GM19438 (cell line): ENCODE measurements around the gene UMAD1.
"Not testable (repeated sequence)": the region's sequence is repeated elsewhere in the genome, so short reads cannot be mapped to it uniquely, and the experiment has no call there.

Experiments used
- ATAC-seq: cut with Tn5 transposase; IDR thresholded peaks from one replicate; pipeline ENCODE4 v1.9.1; 2021; ENCODE audit warnings: low read depth; ENCODE audit not compliant: unreplicated experiment

Gene UMAD1

GRCh38 chr7:7651479-7651878 is 10.9 kb downstream of the UMAD1 start:
- no peak for ATAC-seq

- no peak for ATAC-seq
These were observed 12.4 kb downstream of the UMAD1 start for GRCh38 chr7:7652798-7653540.

GRCh38 chr7:7653593-7654187 is 13.1 kb downstream of the UMAD1 start:
- ATAC-seq, result no peak

DNA sequence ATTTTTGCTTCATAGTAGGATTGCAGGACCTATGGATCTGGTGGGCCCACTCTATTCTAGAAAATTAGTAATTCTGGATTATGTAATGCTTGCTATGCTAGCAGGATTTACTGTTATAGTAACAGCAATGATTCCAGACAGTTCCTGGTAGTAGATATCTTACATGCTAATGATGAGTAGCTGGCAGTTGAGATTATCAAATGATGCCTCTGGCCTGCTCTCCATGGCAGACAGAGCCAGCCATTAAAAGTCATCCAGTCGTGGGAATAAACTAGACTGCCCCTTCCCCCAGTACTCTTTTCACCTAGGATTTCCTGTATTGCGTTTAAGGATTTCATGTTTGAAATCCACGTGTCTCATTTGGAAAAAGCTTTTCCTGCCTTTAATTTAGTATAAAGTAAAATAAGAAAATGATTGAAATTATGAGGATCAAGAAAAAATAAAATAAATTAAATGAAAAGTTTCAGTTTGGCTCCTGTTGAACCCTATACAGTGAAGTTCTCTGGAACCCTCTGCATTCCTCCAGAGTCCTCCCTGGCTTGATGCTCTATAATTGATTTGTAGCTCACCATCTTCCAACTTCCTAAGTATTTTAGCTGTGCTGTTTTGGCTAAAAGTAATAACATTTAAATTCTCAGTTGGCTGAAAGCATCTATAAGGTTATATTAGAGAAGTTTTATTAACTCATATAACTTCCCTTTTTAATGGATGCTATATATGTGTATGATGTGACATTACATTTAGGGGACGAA is 14.6 kb downstream of the UMAD1 start:
- ATAC-seq, result no peak

DNA sequence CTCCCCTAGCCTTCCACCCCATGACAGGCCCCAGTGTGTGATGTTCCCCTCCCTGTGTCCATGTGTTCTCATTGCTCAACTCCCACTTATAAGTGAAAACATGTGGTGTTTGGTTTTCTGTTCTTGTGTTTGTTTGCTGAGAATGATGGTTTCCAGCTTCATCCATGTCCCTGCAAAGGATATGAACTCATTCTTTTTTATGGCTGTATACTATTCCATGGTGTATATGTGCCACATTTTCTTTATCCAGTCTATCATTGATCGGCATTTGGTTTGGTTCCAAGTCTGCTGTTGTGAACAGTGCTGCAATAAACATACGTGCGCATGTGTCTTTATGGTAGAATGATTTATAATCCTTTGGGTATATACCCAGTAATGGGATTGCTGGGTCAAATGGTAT is 15.9 kb downstream of the UMAD1 start:
- not testable (repeated sequence) for ATAC-seq

DNA sequence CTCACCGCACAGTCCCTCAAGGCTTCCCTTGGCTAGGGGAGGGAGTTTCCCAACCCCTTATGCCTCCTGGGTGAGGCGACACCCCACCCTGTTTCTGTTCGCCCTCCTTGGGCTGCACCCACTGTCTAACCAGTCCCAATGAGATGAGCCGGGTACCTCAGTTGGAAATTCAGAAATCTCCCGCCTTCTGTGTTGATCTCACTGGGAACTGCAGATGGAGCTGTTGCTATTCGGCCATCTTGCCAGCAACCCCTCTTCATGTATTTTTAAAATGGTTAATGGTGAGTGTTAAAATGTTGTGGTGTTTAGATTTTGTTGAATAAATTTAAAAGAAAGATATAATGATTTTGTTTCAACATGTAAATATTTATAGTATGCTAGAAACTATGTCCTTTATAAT is 22.0 kb downstream of the UMAD1 start:
- ATAC-seq, result no peak

GRCh38 chr7:7664291-7664690 is 23.7 kb downstream of the UMAD1 start:
- no peak for ATAC-seq

- no peak for ATAC-seq
These were observed 24.5 kb downstream of the UMAD1 start for GRCh38 chr7:7665031-7665430.

DNA sequence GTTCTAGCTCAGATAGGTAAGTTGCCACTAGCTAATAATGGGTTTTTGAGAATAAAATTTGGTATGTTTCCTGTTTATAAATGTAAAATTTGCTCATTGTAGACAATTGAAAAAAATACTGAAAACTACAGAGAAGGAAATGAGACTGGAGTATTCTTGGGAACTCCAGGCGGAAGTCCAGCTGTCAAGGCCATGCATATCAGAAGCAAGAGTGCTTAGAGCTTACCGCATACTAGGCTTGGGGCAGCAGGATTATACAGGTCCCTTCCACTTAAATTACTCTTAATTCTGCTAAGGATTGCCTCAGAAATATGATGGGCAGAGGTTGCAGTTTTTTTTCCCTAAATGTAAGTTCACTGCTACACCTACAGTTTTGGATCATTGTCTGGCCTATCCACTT is 26.6 kb downstream of the UMAD1 start:
- ATAC-seq, result no peak

DNA sequence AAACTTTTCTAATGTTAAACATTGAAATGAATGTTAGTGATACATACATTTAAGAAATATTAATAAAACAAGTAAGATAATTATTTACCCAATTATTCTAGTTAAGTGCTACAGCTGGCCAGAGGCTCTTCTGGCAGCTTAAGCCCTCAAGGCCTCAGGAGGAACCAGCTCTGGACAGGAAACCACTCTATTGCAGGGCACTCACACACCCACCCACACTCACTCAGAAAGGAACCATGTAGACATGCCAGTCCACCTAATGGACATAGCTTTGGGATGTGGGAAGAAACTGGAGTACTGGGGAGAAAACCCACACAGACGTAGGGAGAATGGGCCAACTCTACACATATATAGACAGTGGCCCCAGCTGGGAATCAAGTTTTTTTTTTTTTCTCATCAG is 28.2 kb downstream of the UMAD1 start:
- ATAC-seq, result no peak

DNA sequence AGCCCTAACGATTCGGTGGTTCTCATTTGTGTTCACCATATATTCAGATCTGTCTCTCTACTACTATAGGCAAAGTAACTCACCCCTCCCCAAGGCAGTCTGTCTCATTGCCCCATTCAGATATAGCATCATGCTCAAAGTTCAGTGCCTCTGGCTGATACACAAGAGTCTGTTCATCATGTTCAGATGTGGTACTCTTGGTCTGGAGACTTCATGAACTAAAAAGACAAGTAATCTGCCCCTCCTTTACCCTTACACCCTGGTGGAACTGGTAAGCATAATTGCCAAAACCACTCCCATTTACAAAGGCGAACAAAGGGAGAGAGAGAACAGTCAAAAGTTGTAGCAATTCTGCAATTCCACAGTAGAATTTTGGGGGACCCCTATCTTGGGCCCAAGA is 29.9 kb downstream of the UMAD1 start:
- ATAC-seq, result no peak

GRCh38 chr7:7671361-7671760 is 30.8 kb downstream of the UMAD1 start:
- no peak for ATAC-seq

DNA sequence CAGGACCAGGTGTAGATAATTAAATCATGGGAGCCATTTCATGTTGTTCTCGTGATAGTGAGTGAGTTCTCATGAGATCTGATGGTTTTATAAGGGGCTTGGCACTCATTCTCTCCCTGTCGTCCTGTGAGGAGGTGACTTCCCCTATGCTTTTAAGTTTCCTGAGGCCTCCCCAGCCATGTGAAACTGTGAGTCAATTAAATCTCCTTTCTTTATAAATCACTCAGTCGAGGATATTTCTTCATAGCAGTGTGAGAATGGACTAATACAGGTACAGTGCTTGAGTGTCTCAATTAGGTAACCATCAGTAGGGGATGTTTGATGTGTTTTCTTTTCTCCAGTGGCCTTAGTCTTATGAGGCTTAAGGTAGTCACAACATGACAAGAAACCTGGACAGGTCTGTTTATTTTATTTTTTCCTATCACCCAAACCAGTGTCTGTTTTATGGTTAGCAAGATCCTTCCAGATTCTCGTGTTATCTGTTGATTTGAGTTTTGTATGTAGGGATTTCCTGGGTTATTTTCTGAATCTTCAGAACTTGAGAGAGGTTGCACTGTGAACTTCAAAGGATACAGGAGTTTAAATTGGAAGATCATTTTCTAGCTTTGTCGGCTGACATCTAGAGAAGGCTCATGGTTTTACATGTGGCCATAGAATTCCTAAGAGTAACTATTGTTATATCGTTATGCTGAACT is 32.1 kb downstream of the UMAD1 start:
- ATAC-seq, result no peak

GRCh38 chr7:7673240-7673550 is 32.6 kb downstream of the UMAD1 start:
- ATAC-seq, result no peak

DNA sequence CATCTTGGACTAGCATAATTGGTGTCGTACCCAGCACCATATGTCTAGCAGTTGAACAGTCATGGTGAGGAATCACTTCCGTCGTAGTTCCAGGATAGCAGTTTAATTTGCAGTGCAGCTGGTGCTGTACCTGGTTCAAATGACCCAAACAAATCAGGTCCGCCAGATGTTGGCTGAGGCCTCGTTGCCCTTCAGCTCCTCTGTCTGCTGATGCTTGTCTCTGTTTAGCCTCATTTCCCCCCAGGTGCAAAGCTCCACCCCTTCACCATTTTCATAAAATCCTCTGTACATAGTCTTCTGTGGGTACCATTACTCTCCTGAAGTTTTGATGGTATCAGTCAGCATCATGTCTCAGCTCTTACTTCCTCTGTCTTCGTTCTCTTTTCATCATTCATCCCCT is 35.1 kb downstream of the UMAD1 start:
- no peak for ATAC-seq

GRCh38 chr7:7679640-7680039 is 39.1 kb downstream of the UMAD1 start:
- not testable (repeated sequence) for ATAC-seq

DNA sequence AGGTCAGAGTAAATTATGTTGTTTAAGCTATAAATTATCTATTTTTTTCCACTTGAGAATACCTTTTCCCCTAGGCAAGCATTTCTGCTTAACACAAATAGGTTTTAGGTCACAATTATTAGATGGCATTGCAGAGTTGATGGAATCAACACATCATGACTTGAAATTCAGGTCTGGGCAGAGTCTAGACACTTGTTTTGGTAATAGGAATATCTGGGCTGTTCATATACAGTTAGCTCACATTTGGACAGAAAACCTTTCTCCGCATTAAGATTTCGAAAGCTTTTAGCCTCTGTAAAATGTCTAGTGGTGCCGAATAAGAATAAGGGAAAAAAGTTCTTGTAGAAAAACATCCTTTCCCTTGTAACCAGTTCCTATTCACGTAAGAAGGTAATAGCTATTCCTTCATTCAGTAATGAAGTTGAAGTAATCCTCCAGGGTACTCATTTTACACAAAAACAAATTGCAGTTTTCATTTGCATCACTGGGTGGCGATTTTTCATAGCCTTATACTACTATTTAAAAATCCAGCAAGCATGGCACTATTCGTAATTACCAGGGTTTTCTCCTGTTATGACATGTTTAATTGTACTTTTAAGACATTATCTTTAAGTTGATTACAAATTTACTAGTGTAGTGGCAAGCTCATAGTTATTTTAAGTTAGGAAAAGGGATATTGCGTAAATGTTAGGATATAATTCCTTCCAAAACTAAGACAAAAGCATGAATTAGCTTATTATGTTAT is 40.8 kb downstream of the UMAD1 start:
- ATAC-seq, result peak; percentile 89

GRCh38 chr7:7681936-7682329 is 41.4 kb downstream of the UMAD1 start:
- no peak for ATAC-seq

GRCh38 chr7:7682861-7683260 is 42.3 kb downstream of the UMAD1 start:
- ATAC-seq, result no peak

GRCh38 chr7:7686811-7687508 is 46.4 kb downstream of the UMAD1 start:
- ATAC-seq, result no peak
